K562 (cell line): ENCODE data around the gene GPX1. TPM values are rescaled to one million over a fixed set of nuclear protein-coding genes. Genes with fewer than 3 reads are reported as not detected.
A peak's percentile ranks its signal among the peaks of the same experiment; 100 is the strongest.

Source experiments
- ADNP ChIP-seq: fragments of 200-800 bp; sonication (Bioruptor generic); IDR thresholded peaks from 2 replicates; pipeline ENCODE4 v1.6.1; 2016; ENCODE audit warnings: missing genetic modification characterization, missing compliant biosample characterization
- ATF1 ChIP-seq, 2 experiments: fragments of 450-650 bp in 1 of 2; IDR thresholded peaks; 2 replicates each; pipeline ENCODE4 v1.6.1; 2016; ENCODE audit warnings: missing compliant biosample characterization in 1 of 2, missing genetic modification characterization in 1 of 2
- CBX5 ChIP-seq: IDR thresholded peaks from 2 replicates; pipeline ENCODE4 v1.6.1; 2014; ENCODE audit warnings: low read depth, borderline replicate concordance
- CTCFL ChIP-seq: IDR thresholded peaks from 2 replicates; pipeline ENCODE4 v1.6.1; 2011; ENCODE audit warnings: borderline replicate concordance, low read depth, mild to moderate bottlenecking, moderate library complexity, low read length; ENCODE audit not compliant: insufficient read depth, poor library complexity, severe bottlenecking
- DACH1 ChIP-seq: fragments of 450-650 bp; IDR thresholded peaks from 2 replicates; pipeline ENCODE4 v1.6.1; 2018; ENCODE audit not compliant: partially characterized antibody
- DNMT1 ChIP-seq: fragments of 450-650 bp; IDR thresholded peaks from 2 replicates; pipeline ENCODE4 v1.6.1; 2016; ENCODE audit warnings: antibody characterized with exemption, mild to moderate bottlenecking
- HINFP ChIP-seq: fragments of 450-650 bp; conservative IDR thresholded peaks from 2 replicates; pipeline ENCODE4 v1.6.1; 2016; ENCODE audit warnings: missing genetic modification characterization, low read depth, mild to moderate bottlenecking, control low read depth, missing compliant biosample characterization
- HNRNPLL ChIP-seq: fragments of 200-400 bp; formaldehyde crosslinking; IDR thresholded peaks from 2 replicates; pipeline ENCODE4 v1.6.1; 2017; ENCODE audit warnings: low read length, low read depth, mild to moderate bottlenecking; ENCODE audit not compliant: poor library complexity, severe bottlenecking
- JUND ChIP-seq, 2 experiments: IDR thresholded peaks; 2 replicates in 1 of 2; 3 replicates in 1 of 2; pipeline ENCODE4 v1.6.1; 2011; ENCODE audit warnings: borderline replicate concordance in 2 of 2, low read depth in 2 of 2, low read length in 2 of 2, improper control_type of control experiment in 1 of 2, missing biosample characterization in 1 of 2, missing genetic modification characterization in 1 of 2, missing genetic modification reagents in 1 of 2
- LCOR ChIP-seq: sonication (generic); formaldehyde crosslinking; IDR thresholded peaks from 2 replicates; pipeline ENCODE4 v1.8.0; 2022; ENCODE audit warnings: mild to moderate bottlenecking, missing genetic modification reagents
- NCOA4 ChIP-seq: fragments of 450-650 bp; IDR thresholded peaks from 2 replicates; pipeline ENCODE4 v1.6.1; 2018; ENCODE audit warnings: mild to moderate bottlenecking; ENCODE audit not compliant: partially characterized antibody
- RB1 ChIP-seq: fragments of 450-650 bp; IDR thresholded peaks from 2 replicates; pipeline ENCODE4 v1.6.1; 2017; ENCODE audit warnings: low read depth, mild to moderate bottlenecking
- TAL1 ChIP-seq: fragments of 450-650 bp; IDR thresholded peaks from 2 replicates; pipeline ENCODE4 v1.6.1; 2016; ENCODE audit warnings: mild to moderate bottlenecking
- TRIM28 ChIP-seq: fragments of 450-650 bp; IDR thresholded peaks from 2 replicates; pipeline ENCODE4 v1.6.1; 2017
- USF1 ChIP-seq: sonication (generic); formaldehyde crosslinking; IDR thresholded peaks from 2 replicates; pipeline ENCODE4 v1.9.0; 2022; ENCODE audit warnings: mild to moderate bottlenecking, missing genetic modification reagents
- ZBTB12 ChIP-seq: fragments of 250-450 bp; sonication (Bioruptor Pico); IDR thresholded peaks from 2 replicates; pipeline ENCODE4 v1.4.0; 2020
- ZBTB34 ChIP-seq: fragments of 250-450 bp; sonication (Bioruptor Pico); IDR thresholded peaks from 2 replicates; pipeline ENCODE4 v1.8.0; 2021; ENCODE audit warnings: mild to moderate bottlenecking, moderate library complexity
- ZFPM2 ChIP-seq: fragments of 250-450 bp; sonication (Bioruptor Pico); IDR thresholded peaks from 2 replicates; pipeline ENCODE4 v1.5.1; 2022; ENCODE audit warnings: mild to moderate bottlenecking
- ZNF133 ChIP-seq: fragments of 250-450 bp; sonication (Bioruptor Pico); IDR thresholded peaks from 2 replicates; pipeline ENCODE4 v1.4.0; 2020; ENCODE audit warnings: mild to moderate bottlenecking
- ZNF589 ChIP-seq: fragments of 200-800 bp; sonication (Bioruptor generic); IDR thresholded peaks from 2 replicates; pipeline ENCODE4 v1.6.1; 2016; ENCODE audit warnings: low read depth, missing genetic modification characterization, missing compliant biosample characterization
- polyA plus RNA-seq, 8 experiments: library from polyadenylated mRNA; depleted of rRNA in 4 of 8; stranded (reverse) in 5 of 8; unstranded in 3 of 8; fragments of >200 nt; fragmentation: Nextera tagmentation in 2 of 8; fragmentation: Illumina TruSeq in 1 of 8; extraction: Ambion mirVana in 2 of 8; extraction: Trizol in 1 of 8; gene quantifications; 2 replicates each; pipeline versions ENCODE4 v1.2.1 to v1.2.3, GENCODE V29; 2011 to 2014; ENCODE audit warnings: inconsistent platforms in 1 of 8, missing spikeins in 1 of 8
- total RNA-seq, 7 experiments: library from RNA; depleted of rRNA in 6 of 7; stranded (reverse); fragments of >200 nt in 6 of 7; fragmentation: Illumina TruSeq in 2 of 7; extraction: Trizol in 2 of 7; gene quantifications; 2 replicates each; pipeline versions ENCODE4 v1.2.1 to v1.2.3, GENCODE V29; 2011 to 2021; ENCODE audit warnings: low replicate concordance in 1 of 7

The GPX1 gene
- total and polyA plus RNA-seq, 9 of the 15 experiments (the other 6 are each of a cell fraction or from before 2014, with no cell fraction given), result 0.08 to 1.3 (median 0.21) TPM; not detected in 5

GRCh38 chr3:49339941-49340800, 18.0 kb downstream of the GPX1 start, which contains the start of gene USP4 (continued):
- TF ChIP-seq JUND (IDR thresholded peaks at IDR 0.05; ENCODE audit: borderline replicate concordance, low read depth, low read length) (peak; percentile 67), JUND (tag; IDR thresholded peaks at IDR 0.05; ENCODE audit: borderline replicate concordance, low read depth, low read length) (no peak; the same call in 2 of the 3 replicates), DACH1 (peak; percentile 70), TRIM28 (no peak), DNMT1 (no peak), LCOR (CRISPR knock-in tag) (peak; percentile 74; the same call in 1 of the 2 replicates), ZNF133 (CRISPR knock-in tag) (no peak), ZBTB12 (CRISPR knock-in tag) (no peak), NCOA4 (no peak), ZBTB34 (CRISPR knock-in tag) (no peak), ZFPM2 (no peak), CTCFL (peak; percentile 77), ZNF589 (peak; percentile 70), HNRNPLL (peak; percentile 23), ATF1 (CRISPR knock-in tag; IDR thresholded peaks at IDR 0.05) (no peak), ATF1 (tag; IDR thresholded peaks at IDR 0.05) (peak; percentile 80), HINFP (tag) (no peak), CBX5 (0 out of 2 replicates have a peak, but pooled peaks have one; percentile 21), RB1 (peak; percentile 88; the same call in 1 of the 2 replicates), USF1 (CRISPR knock-in tag) (no peak), ADNP (no peak), TAL1 (no peak)
